ENCODE measurements around the gene NCOR2.

DNA sequence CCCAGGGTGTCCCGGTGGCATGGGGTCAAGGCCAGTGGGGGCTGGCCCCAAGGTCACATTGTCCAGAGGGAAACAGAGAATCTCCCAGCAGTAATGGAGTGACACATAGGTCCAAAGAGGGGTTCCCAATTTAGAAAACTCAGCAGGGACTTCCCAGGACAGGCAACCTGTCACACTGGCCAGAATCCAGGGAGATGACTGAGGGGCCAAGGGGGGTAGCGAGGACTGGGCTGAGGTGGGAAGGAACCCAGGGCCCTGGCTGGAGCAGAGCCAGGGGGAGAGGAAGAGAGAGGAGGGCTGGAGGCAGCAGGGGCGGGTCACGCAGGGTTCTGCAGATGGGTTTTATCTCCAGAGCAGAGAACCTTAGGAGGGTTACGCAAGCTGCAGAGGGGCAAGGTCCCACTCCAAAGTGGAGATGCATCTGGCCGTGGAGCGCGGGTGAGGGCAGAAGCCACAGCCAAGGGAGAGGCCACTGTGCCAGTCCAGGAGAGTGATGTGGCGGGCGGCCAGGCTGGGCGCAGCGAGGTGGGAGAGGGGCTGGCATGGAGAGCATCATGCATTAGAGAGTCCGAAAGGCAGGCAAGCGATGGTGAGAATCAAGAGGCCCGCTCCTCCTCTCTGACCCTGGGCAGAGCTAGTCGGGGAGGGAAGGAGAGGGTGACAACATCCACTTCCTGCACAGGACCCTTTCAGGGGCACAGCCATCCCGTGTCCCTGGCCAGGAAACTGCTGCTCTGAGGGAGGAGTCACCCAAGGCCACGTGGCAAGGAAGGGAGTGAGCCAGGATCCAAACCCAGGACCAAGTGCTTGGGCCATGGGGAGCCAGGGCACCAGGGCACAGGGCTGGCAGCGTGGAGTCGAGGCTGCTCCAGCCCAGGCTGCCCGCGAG, 29.0 kb downstream of the NCOR2 start:
- TF ChIP-seq ZFP3 (CRISPR knock-in tag; IDR thresholded peaks at IDR 0.05): no peak
- TF ChIP-seq PPARA (CRISPR knock-in tag; IDR thresholded peaks at IDR 0.05; ENCODE audit: borderline replicate concordance): no peak
- TF ChIP-seq ZFP30 (CRISPR knock-in tag; IDR thresholded peaks at IDR 0.05): no peak
- no peak for TF ChIP-seq ARNTL (CRISPR knock-in tag; IDR thresholded peaks at IDR 0.05; ENCODE audit: borderline replicate concordance, low read depth)
- no peak for TF ChIP-seq ZC3H10 (CRISPR knock-in tag; IDR thresholded peaks at IDR 0.05)
- no peak for TF ChIP-seq SNAI2 (CRISPR knock-in tag; IDR thresholded peaks at IDR 0.05)
- TF ChIP-seq TOX (CRISPR knock-in tag; IDR thresholded peaks at IDR 0.05; ENCODE audit: borderline replicate concordance): no peak
- TF ChIP-seq RARB (CRISPR knock-in tag; IDR thresholded peaks at IDR 0.05): no peak
- TF ChIP-seq ZNF70 (CRISPR knock-in tag; IDR thresholded peaks at IDR 0.05): no peak
- TF ChIP-seq GLIS3 (CRISPR knock-in tag; IDR thresholded peaks at IDR 0.05): no peak
